OCI-LY3 (cell line): ENCODE measurements around the gene F12.

Experiments used
- EZH2phosphoT487 ChIP-seq: fragments of 200-600 bp; shearing (Covaris generic); IDR thresholded peaks from 2 replicates; pipeline ENCODE4 v1.6.1; 2018; ENCODE audit warnings: antibody characterized with exemption, mixed run types, low read depth
- TF ChIP-seq, protein P1 (sequence below): fragments of 200-600, 300-600 bp; sonication (generic); IDR thresholded peaks from 2 replicates; pipeline ENCODE4 v1.5.1; 2014; ENCODE audit warnings: antibody characterized with exemption, low read length, low read depth

GRCh38 chr5:177426566-177427210, 17.3 kb upstream of the F12 start, which contains the start of gene GRK6:
- TF ChIP-seq, protein P1, sequence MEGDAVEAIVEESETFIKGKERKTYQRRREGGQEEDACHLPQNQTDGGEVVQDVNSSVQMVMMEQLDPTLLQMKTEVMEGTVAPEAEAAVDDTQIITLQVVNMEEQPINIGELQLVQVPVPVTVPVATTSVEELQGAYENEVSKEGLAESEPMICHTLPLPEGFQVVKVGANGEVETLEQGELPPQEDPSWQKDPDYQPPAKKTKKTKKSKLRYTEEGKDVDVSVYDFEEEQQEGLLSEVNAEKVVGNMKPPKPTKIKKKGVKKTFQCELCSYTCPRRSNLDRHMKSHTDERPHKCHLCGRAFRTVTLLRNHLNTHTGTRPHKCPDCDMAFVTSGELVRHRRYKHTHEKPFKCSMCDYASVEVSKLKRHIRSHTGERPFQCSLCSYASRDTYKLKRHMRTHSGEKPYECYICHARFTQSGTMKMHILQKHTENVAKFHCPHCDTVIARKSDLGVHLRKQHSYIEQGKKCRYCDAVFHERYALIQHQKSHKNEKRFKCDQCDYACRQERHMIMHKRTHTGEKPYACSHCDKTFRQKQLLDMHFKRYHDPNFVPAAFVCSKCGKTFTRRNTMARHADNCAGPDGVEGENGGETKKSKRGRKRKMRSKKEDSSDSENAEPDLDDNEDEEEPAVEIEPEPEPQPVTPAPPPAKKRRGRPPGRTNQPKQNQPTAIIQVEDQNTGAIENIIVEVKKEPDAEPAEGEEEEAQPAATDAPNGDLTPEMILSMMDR, result no peak
- no peak for TF ChIP-seq EZH2phosphoT487
